ENCODE measurements around the gene LDLRAD1. TPM values are rescaled to one million over a fixed set of nuclear protein-coding genes. Genes with fewer than 3 reads are reported as not detected.

Gene LDLRAD1
- total RNA-seq, 1 donor from 2014 or later = not detected

DNA sequence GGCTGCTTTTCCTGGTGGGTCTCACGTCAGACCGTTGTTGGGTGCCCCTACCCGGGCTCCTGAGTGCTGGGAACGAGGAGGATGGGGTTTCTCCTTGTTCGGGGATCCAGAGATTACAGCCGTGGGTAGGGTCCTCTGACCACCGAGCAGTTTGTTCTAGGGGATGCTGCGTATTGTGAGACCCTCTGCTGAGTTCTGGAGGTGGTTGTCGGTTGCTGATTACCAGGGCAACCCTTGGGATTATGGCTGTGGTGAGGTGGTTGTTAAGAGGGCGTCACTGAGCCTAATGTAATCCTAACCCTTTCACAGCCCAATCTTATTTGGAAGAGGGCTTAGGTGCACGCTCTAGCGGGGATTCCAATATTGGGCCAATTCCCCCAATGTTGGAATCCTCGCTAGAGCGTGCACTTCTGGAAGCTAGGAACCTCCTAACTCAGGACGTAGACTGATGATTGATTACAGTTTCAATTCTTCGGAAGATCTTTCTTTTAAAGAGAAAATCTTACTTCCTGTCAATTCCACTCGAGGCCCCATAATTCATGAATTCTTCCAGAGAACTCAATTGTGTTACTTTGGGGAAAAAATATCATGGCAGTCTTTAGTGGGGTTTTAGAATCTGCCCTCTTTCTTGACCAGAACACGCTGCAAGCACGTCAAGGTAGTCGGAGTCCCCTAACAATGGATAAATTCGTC is 35.9 kb upstream of the LDLRAD1 start:
- H3F3A ChIP-seq (ENCODE audit: low read depth) = peaks cover 21% of the 10 kb centered on the region
- H3K4me3 ChIP-seq = peak overlapping the region; percentile 85
- H3K79me2 ChIP-seq (ENCODE audit: low read depth) = peaks cover 49% of the 10 kb centered on the region
- Mint-ChIP-seq H3K36me3 (peaks cover 2% of the 10 kb centered on the region), H3K4me3 (no peak overlapping the region), H3K27ac (peak overlapping the region; percentile 37), H3K4me1 (peaks cover 8% of the 10 kb centered on the region), H3K9me3 (no peaks in the 10 kb centered on the region), H3K27me3 (ENCODE audit: insufficient read depth, low read depth) (no peaks in the 10 kb centered on the region)
- H2AFZ ChIP-seq (replicated peaks) = peak overlapping the region; percentile 100
- peaks cover 12% of the 10 kb centered on the region for H3K4me1 ChIP-seq
- no peaks in the 10 kb centered on the region for H3K27me3 ChIP-seq
- no peaks in the 10 kb centered on the region for H3K9me3 ChIP-seq (ENCODE audit: low read depth)
- peak; percentile 73 for DNase-seq (ENCODE audit: low spot score)
- no peaks in the 10 kb centered on the region for H3K36me3 ChIP-seq
- no peak for TF ChIP-seq CTCF (IDR thresholded peaks at IDR 0.05)
- TF ChIP-seq EZH2phosphoT487 (IDR thresholded peaks at IDR 0.05) = no peak
- TF ChIP-seq EZH2 (IDR thresholded peaks at IDR 0.05) = no peak
- peak overlapping the region; percentile 89 for H3K4me2 ChIP-seq
- H3K27ac ChIP-seq = peak overlapping the region; percentile 72
- H4K20me1 ChIP-seq (ENCODE audit: low read depth) = peaks cover 2% of the 10 kb centered on the region
- peak overlapping the region; percentile 64 for H3K9ac ChIP-seq

DNA sequence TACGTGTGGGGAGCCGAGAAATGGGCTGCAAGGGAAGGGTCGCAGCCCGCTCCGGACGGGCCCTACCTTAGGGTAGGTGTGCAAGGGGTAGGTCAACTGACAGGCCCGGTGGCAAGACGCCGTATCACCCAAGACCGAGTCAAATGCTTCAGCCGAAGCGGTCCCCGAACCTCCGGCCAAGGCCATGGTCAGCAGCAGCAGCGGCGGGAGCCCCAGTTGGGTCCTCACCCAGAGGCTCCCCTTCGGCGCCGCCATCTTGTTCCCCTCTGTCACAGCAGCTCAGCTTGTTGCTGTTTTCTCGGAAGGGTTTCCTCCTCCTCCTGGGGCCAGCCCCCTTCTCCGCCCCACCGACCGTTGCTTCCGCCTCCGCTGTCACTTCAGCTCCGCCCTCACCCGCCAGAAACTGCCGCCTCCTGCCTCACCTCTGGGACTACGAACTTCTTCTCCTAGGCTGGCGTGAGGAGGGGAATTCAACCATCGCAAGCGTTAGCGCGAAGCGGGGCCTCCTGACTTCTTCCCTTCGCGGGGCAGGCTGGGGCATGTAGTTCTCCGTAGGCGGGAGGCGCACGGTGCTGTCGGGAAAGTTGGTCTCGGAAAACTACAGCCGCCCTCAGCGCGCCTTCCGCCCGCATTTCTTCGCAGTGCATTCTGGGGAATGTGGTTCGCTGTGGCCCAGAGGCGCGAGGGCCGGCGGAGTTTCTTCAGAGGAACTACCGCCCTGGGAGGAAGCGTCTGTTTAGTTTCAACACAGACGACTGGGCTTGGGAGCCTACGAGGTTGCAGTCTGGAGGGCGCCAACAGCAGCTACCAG is 35.2 kb upstream of the LDLRAD1 start, which contains the start of the genes TCEANC2 and TMEM59:
TSS of gene TCEANC2 (plus strand) at position 675 of the 811 bp plus-strand sequence. CDS start 815 bp downstream, outside the sequence.
TSS of gene TMEM59 (minus strand) at position 271 of the 811 bp plus-strand sequence. CDS start at position 255, 16 bp downstream.
- H2AFZ ChIP-seq (replicated peaks) = peak within 1 kb of the TSS; percentile 100
- TF ChIP-seq CTCF (IDR thresholded peaks at IDR 0.05) (no peak), EZH2 (IDR thresholded peaks at IDR 0.05) (no peak), EZH2phosphoT487 (IDR thresholded peaks at IDR 0.05) (no peak)
- DNase-seq (ENCODE audit: low spot score) = peak; percentile 98
- H3K27ac Mint-ChIP-seq = peak within 1 kb of the TSS; percentile 37
- peaks cover 2% of the 10 kb centered on the region for H3K36me3 Mint-ChIP-seq
- H3K4me1 ChIP-seq = peaks cover 12% of the 10 kb centered on the region
- H4K20me1 ChIP-seq (ENCODE audit: low read depth) = peaks cover 3% of the 10 kb centered on the region
- H3K4me2 ChIP-seq = peak within 1 kb of the TSS; percentile 97
- no peaks in the 10 kb centered on the region for H3K27me3 ChIP-seq
- peak within 1 kb of the TSS; percentile 72 for H3K27ac ChIP-seq
- peaks cover 8% of the 10 kb centered on the region for H3K4me1 Mint-ChIP-seq
- H3K4me3 ChIP-seq = peak within 1 kb of the TSS; percentile 85
- peak within 1 kb of the TSS; percentile 64 for H3K9ac ChIP-seq
- H3K4me3 Mint-ChIP-seq = no peak within 1 kb of the TSS
- H3K9me3 ChIP-seq (ENCODE audit: low read depth) = no peaks in the 10 kb centered on the region
- H3K36me3 ChIP-seq = no peaks in the 10 kb centered on the region
- H3K27me3 Mint-ChIP-seq (ENCODE audit: insufficient read depth, low read depth) = no peaks in the 10 kb centered on the region
- peaks cover 21% of the 10 kb centered on the region for H3F3A ChIP-seq (ENCODE audit: low read depth)
- no peaks in the 10 kb centered on the region for H3K9me3 Mint-ChIP-seq
- peaks cover 56% of the 10 kb centered on the region for H3K79me2 ChIP-seq (ENCODE audit: low read depth)

GRCh38 chr1:54052431-54052933 is 34.5 kb upstream of the LDLRAD1 start:
- peak overlapping the region; percentile 58 for H2AFZ ChIP-seq (replicated peaks)
- H3K4me1 ChIP-seq = peaks cover 12% of the 10 kb centered on the region
- H3K36me3 ChIP-seq = no peaks in the 10 kb centered on the region
- TF ChIP-seq EZH2 (IDR thresholded peaks at IDR 0.05) (no peak), CTCF (IDR thresholded peaks at IDR 0.05) (no peak), EZH2phosphoT487 (IDR thresholded peaks at IDR 0.05) (no peak)
- peaks cover 21% of the 10 kb centered on the region for H3F3A ChIP-seq (ENCODE audit: low read depth)
- H4K20me1 ChIP-seq (ENCODE audit: low read depth) = peaks cover 9% of the 10 kb centered on the region
- peak overlapping the region; percentile 85 for H3K4me3 ChIP-seq
- peak; percentile 66 for DNase-seq (ENCODE audit: low spot score)
- H3K79me2 ChIP-seq (ENCODE audit: low read depth) = peaks cover 63% of the 10 kb centered on the region
- Mint-ChIP-seq H3K4me3 (no peak overlapping the region), H3K36me3 (peaks cover 2% of the 10 kb centered on the region), H3K4me1 (peaks cover 8% of the 10 kb centered on the region), H3K9me3 (no peaks in the 10 kb centered on the region), H3K27me3 (ENCODE audit: insufficient read depth, low read depth) (no peaks in the 10 kb centered on the region), H3K27ac (no peak overlapping the region)
- peak overlapping the region; percentile 44 for H3K9ac ChIP-seq
- peak overlapping the region; percentile 97 for H3K4me2 ChIP-seq
- H3K27ac ChIP-seq = peak overlapping the region; percentile 67
- no peaks in the 10 kb centered on the region for H3K27me3 ChIP-seq
- H3K9me3 ChIP-seq (ENCODE audit: low read depth) = no peaks in the 10 kb centered on the region

Measured in neural progenitor cell (in vitro differentiated cells).